HepG2 (cell line): Measurements from ENCODE around the gene ANKFY1. TPM values are rescaled to one million over a fixed set of nuclear protein-coding genes. Genes with fewer than 3 reads are reported as not detected.

Experiments used
- ATAC-seq: fragments of 200-7000 bp; cut with Tn5 transposase; 3 replicates; pipeline ENCODE4 v1.9.1; 2020; ENCODE audit warnings: mild to moderate bottlenecking, moderate library complexity
- BruUV-seq: library from RNA; stranded (reverse); fragments of 400-500 nt; replicated peaks from 2 replicates; lab custom pipeline; 2021; lab: Mats Ljungman, UMichigan
- CTCF ChIA-PET: fragments of 300-600 bp; formaldehyde crosslinking; extraction: SDS; loops from one replicate; lab custom pipeline; 2021; ENCODE audit warnings: low total read pairs, inconsistent platforms, low intra/inter-chr PET ratio; lab: Yijun Ruan, JAX
- POLR2A ChIA-PET: fragments of 350-600 bp; sonication (Branson Sonifier 250); formaldehyde crosslinking; loops from one replicate; lab custom pipeline; 2020; ENCODE audit warnings: antibody characterized with exemption, inconsistent platforms; lab: Yijun Ruan, JAX
- DNase-seq: peaks from one replicate; pipeline ENCODE4 v3.0.0-alpha.2; 2015; ENCODE audit warnings: low spot score
- FAIRE-seq: peaks from 3 replicates; lab custom pipeline; 2011; peaks lifted over from hg19 to GRCh38; lab: Jason Lieb, UNC
- H2AFZ ChIP-seq: one replicate; pipeline ENCODE4 v1.6.1; 2011; ENCODE audit warnings: low read length, inconsistent platforms
- H3K27ac ChIP-seq: fragments of 300-600 bp; 3 replicates; pipeline ENCODE4 v1.8.0; 2011; ENCODE audit warnings: mixed run types, mild to moderate bottlenecking, mixed read lengths, low read length, inconsistent platforms; ENCODE audit not compliant: insufficient read depth; ENCODE audit errors: extremely low read length
- H3K27me3 ChIP-seq, 2 experiments: fragments of 200-600 bp in 1 of 2; 2 replicates in 1 of 2; 3 replicates in 1 of 2; pipeline versions ENCODE4 v1.6.0 to v1.8.0; 2011; ENCODE audit warnings: low read length in 2 of 2, mild to moderate bottlenecking in 2 of 2, moderate library complexity in 2 of 2, inconsistent platforms in 1 of 2; ENCODE audit not compliant: insufficient read depth in 2 of 2, control insufficient read depth in 1 of 2
- H3K36me3 ChIP-seq, 2 experiments: fragments of 200-600 bp in 1 of 2; replicated peaks in 1 of 2; 2 replicates in 1 of 2; 3 replicates in 1 of 2; pipeline versions ENCODE4 v1.5.1 to v1.8.0; 2011; ENCODE audit warnings: low read length in 2 of 2, inconsistent platforms in 1 of 2; ENCODE audit not compliant: insufficient read depth in 2 of 2, control insufficient read depth in 1 of 2
- H3K4me1 ChIP-seq: 2 replicates; pipeline ENCODE4 v1.5.1; 2012; ENCODE audit warnings: low read length, inconsistent platforms; ENCODE audit not compliant: insufficient read depth
- H3K4me2 ChIP-seq: 2 replicates; pipeline ENCODE4 v1.6.0; 2011; ENCODE audit warnings: low read depth, low read length, inconsistent platforms
- H3K4me3 ChIP-seq, 3 experiments: fragments of 200-600 bp in 1 of 3; sonication (generic), shearing (Covaris generic) in 1 of 3; replicated peaks in 1 of 3; 2 replicates each; pipeline ENCODE4 v1.5.1; 2011 to 2016; ENCODE audit warnings: low read length in 3 of 3, inconsistent platforms in 2 of 3, low read depth in 2 of 3, mild to moderate bottlenecking in 2 of 3, control low read depth in 1 of 3, mixed read lengths in 1 of 3; ENCODE audit not compliant: insufficient read depth in 1 of 3
- H3K79me2 ChIP-seq: one replicate; pipeline ENCODE4 v1.6.1; 2011; ENCODE audit warnings: low read length, inconsistent platforms; ENCODE audit not compliant: insufficient read depth
- H3K9ac ChIP-seq: 2 replicates; pipeline ENCODE4 v1.6.0; 2011; ENCODE audit warnings: mild to moderate bottlenecking, low read depth, low read length, inconsistent platforms; ENCODE audit not compliant: insufficient read depth
- H3K9me3 ChIP-seq: 2 replicates; pipeline ENCODE4 v1.5.1; 2012; ENCODE audit warnings: mild to moderate bottlenecking, low read length
- H4K20me1 ChIP-seq: 2 replicates; pipeline ENCODE4 v1.6.0; 2011; ENCODE audit warnings: inconsistent platforms, mild to moderate bottlenecking, low read length, moderate library complexity; ENCODE audit not compliant: insufficient read depth
- CEBPB ChIP-seq: IDR thresholded peaks from 2 replicates; pipeline ENCODE4 v1.6.1; 2011; ENCODE audit warnings: low read depth, low read length, improper control_type of control experiment, borderline replicate concordance
- NFATC3 ChIP-seq: sonication (generic); formaldehyde crosslinking; IDR thresholded peaks from 2 replicates; pipeline ENCODE4 v1.5.1; 2020; ENCODE audit warnings: mild to moderate bottlenecking, missing genetic modification reagents
- RXRA ChIP-seq: sonication (generic); formaldehyde crosslinking; IDR thresholded peaks from 2 replicates; pipeline ENCODE4 v1.5.1; 2020; ENCODE audit warnings: missing genetic modification reagents
- ZNF24 ChIP-seq: fragments of 450-650 bp; IDR thresholded peaks from 2 replicates; pipeline ENCODE4 v1.6.1; 2017; ENCODE audit warnings: antibody characterized with exemption, mild to moderate bottlenecking
- ZNF552 ChIP-seq: sonication (generic); formaldehyde crosslinking; IDR thresholded peaks from 2 replicates; pipeline ENCODE4 v1.9.0; 2022; ENCODE audit warnings: missing genetic modification reagents, mild to moderate bottlenecking, borderline replicate concordance
- ZNF558 ChIP-seq: sonication (generic); formaldehyde crosslinking; IDR thresholded peaks from 2 replicates; pipeline ENCODE4 v1.9.0; 2022; ENCODE audit warnings: mild to moderate bottlenecking, missing genetic modification reagents, borderline replicate concordance
- WGBS: methylation state at CpG from one replicate; pipeline ENCODE4 v1.1.6; 2017; ENCODE audit warnings: low lambda C conversion rate; 5-methylcytosine and 5-hydroxymethylcytosine counted together
- in situ Hi-C: cut with HindIII; loops from 2 replicates; pipeline ENCODE4 v1.10.0; 2017; ENCODE audit warnings: low pct_unique_long_range_greater_than_20kb; ENCODE audit not compliant: extremely low pct_ligation_motif_present
- intact Hi-C: fragments of 100-400 bp; cut with micrococcal nuclease; formaldehyde crosslinking; loops from one replicate; pipeline ENCODE4 v1.10.0; 2022; ENCODE audit not compliant: unreplicated experiment
- polyA plus RNA-seq, 8 experiments: library from polyadenylated mRNA; depleted of rRNA in 3 of 8; stranded (reverse) in 7 of 8; unstranded in 1 of 8; fragments of >200 nt; fragmentation: Illumina TruSeq in 4 of 8; extraction: Trizol in 4 of 8; gene quantifications; 2 replicates each; pipeline versions ENCODE4 v1.2.1 to v1.2.3, GENCODE V29; 2011 to 2016; ENCODE audit warnings: low read depth in 4 of 8, missing spikeins in 1 of 8, mixed read lengths in 1 of 8; ENCODE audit not compliant: insufficient read depth in 1 of 8
- total RNA-seq, 5 experiments: library from RNA; depleted of rRNA; stranded (reverse); fragments of >200 nt; fragmentation: Illumina TruSeq; extraction: Trizol; gene quantifications; 2 replicates each; pipeline ENCODE4 v1.2.3, GENCODE V29; 2016; ENCODE audit warnings: low read depth in 1 of 5
- TF ChIP-seq, protein P1 (sequence below): sonication (generic); formaldehyde crosslinking; IDR thresholded peaks from 2 replicates; pipeline ENCODE4 v1.8.0; 2022; ENCODE audit warnings: mild to moderate bottlenecking, missing genetic modification reagents, borderline replicate concordance
- TF ChIP-seq, protein P2 (sequence below): sonication (generic); formaldehyde crosslinking; IDR thresholded peaks from 2 replicates; pipeline ENCODE4 v1.8.1; 2023; ENCODE audit warnings: mild to moderate bottlenecking, moderate library complexity, missing genetic modification reagents

The ANKFY1 gene
- total and polyA plus RNA-seq, 2 of the 13 experiments (the other 11 are each of a cell fraction or from before 2014, with no cell fraction given): 11.9 to 16.8 TPM

DNA sequence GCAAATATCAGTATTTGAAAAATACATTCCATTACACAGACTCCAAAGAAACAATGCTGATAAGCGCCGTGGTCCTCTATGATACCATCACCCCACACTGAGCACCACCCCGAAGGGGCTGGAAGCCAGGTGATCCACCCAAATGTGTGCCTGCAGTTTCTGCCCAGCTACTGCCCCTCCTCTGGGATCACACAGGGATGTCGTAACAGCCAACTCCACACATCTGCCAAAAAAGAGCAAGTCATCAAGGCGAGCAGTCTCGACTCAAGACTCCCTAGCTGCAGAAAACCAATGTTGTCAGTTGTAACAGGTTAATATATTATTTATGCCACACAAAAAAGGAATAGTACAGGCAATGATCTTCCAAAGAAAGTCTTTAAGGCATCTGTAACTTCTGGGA lies 99.8 kb downstream of the ANKFY1 start:
- 93% methylated on average over 6 of the region's 6 CpGs for WGBS
- CTCF ChIA-PET: no interaction called here
- no peak for ATAC-seq
- no peak for FAIRE-seq
- no peaks in the 10 kb centered on the region for H3K9me3 ChIP-seq
- H4K20me1 ChIP-seq: no peaks in the 10 kb centered on the region
- peaks cover 4 to 27% of the 10 kb centered on the region in 2 experiments; a peak in 4 of 5 replicates for H3K36me3 ChIP-seq
- no peaks in the 10 kb centered on the region for H3K27me3 ChIP-seq
- intact Hi-C loops (no loop called here), in situ Hi-C loops (no loop called here)
- no peak for TF ChIP-seq RXRA (CRISPR knock-in tag)
- TF ChIP-seq NFATC3 (CRISPR knock-in tag): no peak
- TF ChIP-seq ZNF552 (CRISPR knock-in tag): no peak
- TF ChIP-seq, protein P1, sequence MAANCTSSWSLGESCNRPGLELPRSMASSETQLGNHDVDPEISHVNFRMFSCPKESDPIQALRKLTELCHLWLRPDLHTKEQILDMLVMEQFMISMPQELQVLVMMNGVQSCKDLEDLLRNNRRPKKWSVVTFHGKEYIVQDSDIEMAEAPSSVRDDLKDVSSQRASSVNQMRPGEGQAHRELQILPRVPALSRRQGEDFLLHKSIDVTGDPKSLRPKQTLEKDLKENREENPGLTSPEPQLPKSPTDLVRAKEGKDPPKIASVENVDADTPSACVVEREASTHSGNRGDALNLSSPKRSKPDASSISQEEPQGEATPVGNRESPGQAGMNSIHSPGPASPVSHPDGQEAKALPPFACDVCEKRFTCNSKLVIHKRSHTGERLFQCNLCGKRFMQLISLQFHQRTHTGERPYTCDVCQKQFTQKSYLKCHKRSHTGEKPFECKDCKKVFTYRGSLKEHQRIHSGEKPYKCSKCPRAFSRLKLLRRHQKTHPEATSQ (CRISPR knock-in tag): no peak
- TF ChIP-seq ZNF24: no peak
- 0 out of 2 replicates have a peak, but pooled peaks have one; percentile 2 for TF ChIP-seq CEBPB
- TF ChIP-seq, protein P2, sequence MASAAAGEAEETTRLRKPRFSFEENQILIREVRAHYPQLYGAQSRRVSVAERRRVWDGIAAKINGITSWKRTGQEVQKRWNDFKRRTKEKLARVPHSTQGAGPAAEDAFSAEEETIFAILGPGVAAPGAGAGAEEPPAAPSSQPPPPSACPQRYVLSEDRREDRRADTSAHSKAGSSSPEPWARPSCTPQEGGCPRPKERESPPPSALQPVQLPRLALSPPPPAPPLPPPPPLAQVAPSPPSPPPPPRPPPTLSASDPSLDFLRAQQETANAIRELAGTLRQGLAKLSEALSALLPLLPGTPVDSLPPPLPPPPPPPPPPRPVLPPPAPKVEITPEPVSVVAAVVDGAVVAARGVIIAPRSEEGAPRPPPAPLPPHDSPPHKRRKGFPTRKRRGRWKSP (CRISPR knock-in tag): no peak
- no peak for TF ChIP-seq ZNF558
- H2AFZ ChIP-seq: no peak overlapping the region
- POLR2A ChIA-PET: interaction anchor here (1.6 kb wide), 1 partner anchor 21 kb away, joined by 5 read pairs; the partner anchor contains the start of genes CYB5D2 and ZZEF1
- BruUV-seq: no TSS peak
- H3K4me1 ChIP-seq: 0 out of 2 replicates have a peak, but pooled peaks cover 5% of the 10 kb centered on the region
- H3K4me2 ChIP-seq: no peak overlapping the region
- no peak for DNase-seq
- no peak overlapping the region for H3K27ac ChIP-seq
- no peaks in the 10 kb centered on the region for H3K79me2 ChIP-seq
- no peak overlapping the region for H3K4me3 ChIP-seq
- H3K9ac ChIP-seq: no peak overlapping the region
